Body of pancreas (tissue), 4 donors: Measurements from ENCODE around the gene CARMIL3.

Experiments
- POLR2A ChIP-seq, 3 donors: fragments of 450-650 bp; IDR thresholded peaks; one replicate each; pipeline ENCODE4 v1.6.1; 2016; ENCODE audit warnings: antibody characterized with exemption in 3 of 3, mild to moderate bottlenecking in 2 of 3
- TF ChIP-seq, protein P1 (sequence below), 7 experiments: fragments of 450-650 bp in 4 of 7; fragments of 200-600 bp in 3 of 7; sonication (generic) in 3 of 7; IDR thresholded peaks; one replicate each; pipeline ENCODE4 v1.5.1; 2016 to 2019; ENCODE audit warnings: antibody characterized with exemption in 7 of 7

DNA sequence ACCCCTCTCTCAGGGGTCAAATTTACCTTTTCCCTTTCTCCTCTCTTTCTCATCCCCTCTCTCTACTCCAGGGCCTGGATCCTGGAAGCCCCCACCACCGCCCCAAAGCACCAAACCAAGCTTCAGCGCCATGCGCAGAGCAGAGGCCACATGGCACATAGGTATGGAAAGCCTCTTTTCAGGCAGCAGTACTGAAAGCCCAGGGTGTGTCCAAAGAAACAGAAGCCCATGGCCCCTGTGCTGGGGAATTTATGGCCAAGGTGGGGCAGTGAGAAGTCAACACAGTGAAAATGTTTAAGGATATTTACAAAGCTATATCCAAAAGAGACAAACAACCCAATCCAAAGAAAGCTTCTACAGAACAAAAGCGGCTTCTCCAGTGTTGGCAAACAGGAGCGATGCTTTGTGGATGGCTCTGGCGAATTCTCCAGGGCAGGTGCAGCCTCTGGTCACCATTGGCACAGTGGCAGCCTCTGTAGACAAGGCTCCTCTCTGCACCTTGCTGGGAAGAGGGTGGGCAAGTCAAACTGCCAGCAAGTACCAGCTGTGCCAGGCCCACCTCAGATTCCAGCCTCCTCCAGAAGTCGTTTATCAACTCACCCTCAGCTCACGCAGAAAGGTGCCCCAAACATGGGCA, 14.8 kb downstream of the CARMIL3 start:
- TF ChIP-seq, protein P1, sequence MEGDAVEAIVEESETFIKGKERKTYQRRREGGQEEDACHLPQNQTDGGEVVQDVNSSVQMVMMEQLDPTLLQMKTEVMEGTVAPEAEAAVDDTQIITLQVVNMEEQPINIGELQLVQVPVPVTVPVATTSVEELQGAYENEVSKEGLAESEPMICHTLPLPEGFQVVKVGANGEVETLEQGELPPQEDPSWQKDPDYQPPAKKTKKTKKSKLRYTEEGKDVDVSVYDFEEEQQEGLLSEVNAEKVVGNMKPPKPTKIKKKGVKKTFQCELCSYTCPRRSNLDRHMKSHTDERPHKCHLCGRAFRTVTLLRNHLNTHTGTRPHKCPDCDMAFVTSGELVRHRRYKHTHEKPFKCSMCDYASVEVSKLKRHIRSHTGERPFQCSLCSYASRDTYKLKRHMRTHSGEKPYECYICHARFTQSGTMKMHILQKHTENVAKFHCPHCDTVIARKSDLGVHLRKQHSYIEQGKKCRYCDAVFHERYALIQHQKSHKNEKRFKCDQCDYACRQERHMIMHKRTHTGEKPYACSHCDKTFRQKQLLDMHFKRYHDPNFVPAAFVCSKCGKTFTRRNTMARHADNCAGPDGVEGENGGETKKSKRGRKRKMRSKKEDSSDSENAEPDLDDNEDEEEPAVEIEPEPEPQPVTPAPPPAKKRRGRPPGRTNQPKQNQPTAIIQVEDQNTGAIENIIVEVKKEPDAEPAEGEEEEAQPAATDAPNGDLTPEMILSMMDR (IDR thresholded peaks at IDR 0.05) = no peak
- no peak for TF ChIP-seq POLR2A (IDR thresholded peaks at IDR 0.05)
